NCI-H345 (cell line): ENCODE data around the gene DDN.

Experiments
- DNase-seq: peaks from one replicate; lab custom pipeline; 2025; lab: John Stamatoyannopoulos, UW

Gene DDN

DNA sequence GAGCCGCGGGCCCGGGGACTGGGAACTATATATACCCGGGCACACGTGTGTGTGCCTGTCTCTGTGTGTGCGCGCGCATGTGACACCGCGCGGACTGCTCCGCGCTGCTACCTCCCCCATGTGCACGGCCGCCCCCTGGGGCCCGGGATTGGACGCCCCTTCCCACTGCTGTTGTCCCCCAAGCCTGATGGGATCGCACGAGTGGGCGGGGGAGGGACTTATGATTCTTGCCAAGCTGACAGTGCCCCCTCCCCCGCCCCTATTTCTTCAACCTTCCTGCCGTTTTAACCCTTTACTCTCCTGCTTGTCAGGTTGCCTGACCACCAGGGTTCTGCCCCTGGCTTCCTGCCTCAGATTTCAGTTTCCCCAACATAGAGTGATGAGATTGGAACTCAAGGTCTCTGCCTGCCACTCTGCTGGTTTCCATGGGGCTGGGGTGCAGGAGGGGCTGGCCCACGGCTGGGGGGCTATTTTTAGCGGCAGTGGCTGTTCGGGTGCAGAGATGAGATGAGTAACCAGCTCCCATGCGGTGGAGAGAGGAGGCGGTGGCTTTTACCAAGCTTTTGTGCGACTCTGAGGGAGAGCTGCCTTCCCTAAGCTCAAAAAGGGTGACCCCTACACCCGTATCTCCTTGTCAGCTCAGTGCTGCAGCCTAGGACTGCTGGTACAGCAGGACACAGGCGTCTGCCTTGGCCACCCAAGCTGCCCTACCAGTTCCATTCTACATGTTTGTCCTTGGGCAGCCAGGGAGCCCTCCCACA lies at the start of gene DDN:
DDN (minus strand) TSS at position 5 of the 761 bp plus-strand sequence. CDS start 88 bp downstream, outside the sequence.
- no peak for DNase-seq

DNA sequence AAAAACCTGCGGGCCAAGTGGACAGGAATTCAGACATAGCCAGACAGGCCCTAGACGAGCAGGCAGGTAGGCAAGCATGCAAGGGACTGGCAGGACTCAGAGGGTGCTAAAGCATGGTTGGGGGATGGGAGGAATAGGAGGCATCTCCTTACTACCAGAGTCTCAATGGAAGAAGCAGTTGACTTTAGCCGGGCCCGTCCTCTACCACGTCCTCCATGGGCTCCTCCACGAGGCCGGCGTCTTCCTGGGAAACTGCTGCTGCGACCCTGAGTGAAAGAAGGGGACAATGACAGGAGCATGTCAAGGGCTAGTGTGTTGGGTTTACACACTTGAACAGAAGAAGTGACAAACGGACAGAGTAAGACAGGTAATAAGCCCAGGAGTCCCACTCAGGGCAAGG lies 49.8 kb upstream of the DDN start:
- DNase-seq = no peak

DNA sequence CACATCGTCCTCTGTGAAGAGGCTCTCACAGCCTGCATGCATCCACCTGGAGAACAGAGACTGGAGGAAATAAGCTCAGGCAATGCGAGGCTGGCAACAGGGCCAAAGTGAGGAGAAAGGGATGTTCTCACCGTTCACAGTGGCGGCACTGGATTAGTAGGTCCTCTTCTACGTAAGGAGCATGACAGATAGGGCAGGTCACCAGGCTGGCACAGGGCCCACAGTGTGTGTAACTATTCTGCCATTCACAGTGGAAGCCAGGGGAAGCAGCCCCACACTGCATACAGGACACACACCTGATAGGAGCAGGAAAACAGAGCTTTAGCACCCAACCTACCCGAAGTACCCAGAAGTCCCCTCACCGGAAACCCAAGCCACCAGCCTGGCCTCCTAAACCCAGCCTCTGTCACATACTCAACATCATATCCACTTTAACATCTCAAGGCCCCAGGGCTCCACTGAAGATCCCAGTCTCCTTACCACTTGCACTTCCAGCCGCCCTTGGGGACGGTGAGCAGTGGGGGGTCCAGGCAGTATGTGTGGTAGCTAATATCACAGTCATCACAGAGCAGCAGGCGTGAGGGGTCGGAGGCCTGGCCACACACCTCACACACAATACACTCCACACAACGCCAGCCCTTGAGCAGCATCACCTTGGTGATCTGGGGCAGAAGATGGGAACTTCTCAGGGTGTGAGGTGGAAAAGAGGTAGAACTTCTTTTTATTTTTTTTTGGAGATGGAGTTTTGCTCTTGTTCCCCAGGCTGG lies 47.1 kb upstream of the DDN start:
- no peak for DNase-seq

DNA sequence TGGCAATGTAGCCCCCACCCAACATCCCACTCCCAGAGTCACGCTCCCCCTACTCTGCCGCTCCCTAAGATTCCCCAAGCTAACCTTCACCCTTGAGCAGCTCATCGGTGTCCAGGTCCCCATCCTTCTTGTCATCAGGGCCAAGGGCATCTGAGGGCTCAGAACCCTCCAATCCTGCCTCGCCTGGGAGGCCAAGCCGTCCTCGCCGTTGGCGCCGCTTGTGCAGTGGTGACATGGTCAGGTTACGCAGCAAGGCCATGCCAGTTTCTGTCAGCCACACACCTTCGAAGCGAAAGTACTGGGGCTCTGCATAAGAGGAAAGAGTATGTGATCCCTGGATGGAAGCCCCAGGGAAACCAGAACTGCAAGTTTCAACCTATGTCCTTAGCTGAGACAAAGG lies 45.5 kb upstream of the DDN start:
- DNase-seq = no peak

DNA sequence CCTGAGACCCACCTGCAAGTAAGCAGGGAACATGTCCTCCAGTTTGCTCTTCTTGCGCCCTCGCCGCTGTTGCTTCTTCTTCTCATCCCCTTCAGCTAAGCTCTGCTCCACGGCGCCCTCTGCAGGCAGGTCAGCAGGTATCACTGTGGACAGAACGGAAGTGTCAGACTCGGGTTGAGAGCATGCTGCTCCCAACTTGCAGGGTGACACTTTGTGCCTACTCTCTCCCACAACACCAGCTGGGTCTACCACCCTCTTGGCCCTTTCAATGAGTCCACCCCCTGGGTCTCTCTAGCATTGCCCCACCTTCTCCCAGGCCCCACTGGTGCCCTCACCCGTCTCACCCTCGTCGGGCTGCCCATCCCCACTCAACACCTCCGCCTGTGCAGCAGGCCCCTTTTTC lies 44.7 kb upstream of the DDN start:
- DNase-seq = no peak

GRCh38 chr12:49043241-49043640 lies 44.1 kb upstream of the DDN start:
- no peak for DNase-seq

DNA sequence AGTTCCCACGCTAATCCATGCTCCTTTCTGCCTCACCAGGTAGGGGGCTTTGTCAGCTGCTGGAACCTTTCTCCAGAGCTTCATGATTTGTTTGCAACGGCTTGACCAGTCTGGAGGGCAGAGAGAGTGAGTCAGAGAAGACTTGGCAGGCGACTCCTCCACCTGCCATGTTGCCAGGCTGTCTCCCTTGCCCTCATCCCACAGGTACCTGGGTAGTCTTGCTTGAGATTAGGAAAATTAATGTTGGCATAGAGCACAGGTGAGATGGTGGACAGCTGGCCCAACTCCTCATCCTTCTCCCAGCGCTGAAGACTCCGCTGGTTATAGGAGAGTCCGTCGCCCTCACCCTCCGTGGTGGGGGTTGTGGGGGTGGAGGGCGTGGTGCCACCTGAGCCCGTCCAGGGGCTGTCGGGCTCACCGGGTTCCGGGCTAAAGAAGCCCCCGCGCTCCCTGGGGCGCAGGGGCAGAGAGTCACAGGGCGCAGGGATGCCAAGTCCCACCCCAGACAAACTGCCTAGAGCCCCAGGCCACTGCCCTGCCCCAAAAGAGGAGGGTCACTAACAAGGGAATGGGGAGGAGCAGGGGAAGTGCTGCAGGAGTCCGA lies 42.8 kb upstream of the DDN start:
- no peak for DNase-seq

DNA sequence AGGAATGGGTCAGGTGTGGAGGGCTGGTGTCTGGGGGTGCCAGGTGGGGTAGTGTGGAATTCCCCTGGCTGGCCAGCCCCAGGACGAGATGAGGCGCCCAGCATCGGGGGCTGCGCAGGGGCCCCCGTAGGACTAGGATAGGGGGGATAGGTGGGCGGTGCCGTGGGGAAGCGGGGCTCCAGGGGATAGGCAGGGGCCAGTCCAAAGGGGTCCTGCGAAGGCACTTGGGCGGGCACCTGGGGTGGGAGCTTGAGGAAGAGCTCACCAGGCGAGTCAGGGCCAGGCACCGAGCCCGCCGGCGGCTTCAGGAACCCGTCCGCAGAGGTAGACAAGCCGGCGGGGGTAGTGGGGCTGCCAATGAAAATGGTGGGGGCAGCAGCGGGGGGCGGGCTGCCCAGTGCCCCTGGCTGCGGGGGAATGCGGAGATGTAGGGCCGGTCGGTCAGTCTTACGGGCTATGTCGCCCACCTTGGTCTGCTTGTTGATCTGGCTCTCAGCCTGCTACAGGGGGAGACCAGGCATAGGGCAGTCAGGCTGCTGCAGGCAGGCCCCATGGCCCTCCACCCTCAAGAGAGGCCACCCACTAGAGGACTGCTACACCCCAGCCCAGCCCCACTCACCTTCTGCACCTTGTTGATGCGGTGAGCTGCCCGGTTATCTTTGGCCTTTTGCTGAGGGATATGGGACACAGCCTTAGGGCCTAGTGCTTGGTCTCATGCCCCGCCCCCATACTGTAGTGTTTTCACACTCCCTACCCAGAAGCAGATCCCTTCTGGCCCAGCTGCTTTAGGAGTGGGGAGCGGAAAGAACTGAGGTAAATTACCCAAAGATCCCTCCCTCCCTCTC lies 42.1 kb upstream of the DDN start:
- DNase-seq = no peak

- no peak for DNase-seq
Measured at GRCh38 chr12:49040364-49040855, 41.2 kb upstream of the DDN start.

- DNase-seq = no peak
Measured at GRCh38 chr12:49039421-49040363, 40.5 kb upstream of the DDN start.

DNA sequence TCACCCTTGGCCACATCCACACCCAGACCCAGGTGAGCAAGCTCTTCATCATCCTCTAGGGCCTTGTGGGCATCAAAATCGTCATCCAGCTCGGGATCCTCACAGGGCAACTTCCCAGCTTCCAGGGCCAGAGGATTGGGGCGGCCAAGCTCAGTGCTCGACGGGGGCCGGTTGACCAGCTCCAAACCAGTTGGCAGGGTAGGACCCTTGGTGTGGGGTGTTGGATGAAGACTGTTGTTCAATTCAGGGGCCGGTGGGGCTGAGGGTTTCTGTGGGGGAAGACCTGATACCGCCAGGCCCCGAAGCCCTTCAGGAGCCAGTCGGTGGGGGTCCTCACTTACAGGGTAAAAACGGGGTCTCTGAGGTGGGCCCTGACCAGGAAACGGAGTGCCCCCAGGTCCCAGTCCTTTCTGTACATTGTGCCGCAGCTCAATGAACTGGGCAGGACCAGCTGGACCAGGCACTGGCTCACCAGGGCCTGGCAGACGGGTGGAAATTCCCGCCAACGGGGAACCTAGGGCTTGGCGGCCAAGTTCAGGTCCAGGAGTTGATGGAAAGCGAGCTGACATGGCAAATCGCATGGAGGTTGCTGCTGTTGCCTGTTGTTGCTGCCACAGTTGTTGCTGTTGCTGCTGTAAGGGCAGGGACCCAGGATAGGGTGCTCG lies 39.2 kb upstream of the DDN start:
- DNase-seq = no peak

DNA sequence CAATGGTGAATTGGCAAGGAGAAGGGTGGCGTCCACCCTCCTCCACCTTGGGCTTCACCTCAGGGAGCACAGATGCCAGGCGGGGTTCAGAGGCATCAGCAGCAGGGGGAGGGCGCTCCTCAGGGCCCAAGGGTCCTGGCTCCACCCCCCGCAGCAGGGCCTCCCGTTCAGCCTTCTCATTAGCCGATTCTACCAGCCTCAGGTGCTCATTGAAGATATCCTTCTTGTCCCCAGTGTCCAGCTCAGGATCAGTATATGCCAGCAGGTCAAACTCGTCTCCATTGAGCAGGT lies 38.7 kb upstream of the DDN start:
- no peak for DNase-seq

DNA sequence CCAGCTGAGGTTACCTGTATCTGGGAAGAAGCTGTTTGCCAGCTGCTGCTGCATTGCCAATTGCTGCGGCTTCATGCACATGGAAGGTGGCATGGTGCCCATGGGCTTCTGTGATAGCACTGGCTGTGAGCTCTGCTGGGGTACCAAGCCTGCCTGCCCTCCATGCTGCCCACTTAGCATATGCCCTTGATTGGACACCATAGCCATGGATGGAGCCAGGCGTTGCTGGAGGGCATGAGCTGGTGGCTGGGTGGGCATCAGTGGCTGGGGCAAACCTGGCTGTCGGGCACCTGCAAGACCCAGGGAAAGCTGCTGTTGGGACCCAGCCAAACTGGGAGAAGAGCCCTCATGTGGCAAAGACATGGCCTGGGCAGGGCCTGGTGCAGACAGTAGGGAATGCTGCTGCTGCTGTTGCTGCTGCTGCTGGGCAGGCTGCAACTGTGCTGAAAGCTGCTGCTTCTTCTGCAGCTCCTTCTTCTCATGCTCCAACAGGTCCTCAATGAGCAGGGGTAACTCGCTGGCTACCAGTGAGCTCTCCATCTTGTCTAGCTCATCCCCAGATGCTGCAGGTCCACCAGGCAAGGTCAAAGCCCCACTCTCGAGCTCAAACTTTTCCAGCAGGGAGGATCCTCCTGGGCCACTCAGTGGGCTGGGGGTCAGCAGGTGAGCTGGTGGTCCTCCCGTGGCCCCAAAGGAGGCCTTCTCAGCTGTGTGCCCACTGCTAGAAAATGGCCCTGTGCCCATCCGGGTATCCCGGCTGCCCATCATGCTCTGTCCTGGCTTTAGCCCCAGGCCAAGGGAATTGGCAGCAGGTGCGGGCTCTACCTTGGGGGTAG lies 38.2 kb upstream of the DDN start:
- no peak for DNase-seq

GRCh38 chr12:49036029-49036428 lies 36.9 kb upstream of the DDN start:
- no peak for DNase-seq

- no peak for DNase-seq
Measured at GRCh38 chr12:49034286-49034622, 35.1 kb upstream of the DDN start.

DNA sequence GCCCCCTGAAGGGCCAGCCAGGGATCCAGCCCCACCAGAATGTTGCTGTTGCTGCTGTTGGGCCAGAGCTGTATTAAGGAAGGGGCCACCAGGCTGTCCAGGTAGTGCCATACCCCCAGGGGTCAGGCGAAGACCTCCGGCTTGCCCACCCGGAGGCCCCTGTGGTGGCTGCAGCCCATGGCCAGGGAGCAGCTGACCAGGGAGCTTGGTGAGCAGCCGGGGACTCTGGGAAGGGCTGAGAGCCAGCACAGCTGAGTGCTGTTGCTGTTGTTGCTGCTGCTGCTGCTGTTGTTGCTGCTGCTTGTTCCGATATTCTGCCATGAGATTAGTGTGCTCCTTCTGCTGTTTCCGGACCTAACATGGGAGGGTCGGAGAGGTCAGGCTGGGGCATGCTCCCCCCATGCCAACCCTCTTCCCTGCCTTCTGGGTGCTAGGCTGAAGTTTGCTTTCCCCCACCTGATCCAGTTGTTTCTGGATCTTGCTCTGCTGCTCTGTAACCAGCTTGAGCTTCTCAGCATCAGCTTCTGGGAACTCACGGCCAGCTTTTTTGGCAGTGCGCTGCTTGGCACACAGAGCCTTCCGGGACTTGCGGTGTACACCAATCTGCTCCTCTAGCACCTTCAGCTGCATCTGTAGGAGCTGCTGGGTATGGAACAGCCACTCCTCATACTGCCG lies 34.6 kb upstream of the DDN start:
- no peak for DNase-seq

DNA sequence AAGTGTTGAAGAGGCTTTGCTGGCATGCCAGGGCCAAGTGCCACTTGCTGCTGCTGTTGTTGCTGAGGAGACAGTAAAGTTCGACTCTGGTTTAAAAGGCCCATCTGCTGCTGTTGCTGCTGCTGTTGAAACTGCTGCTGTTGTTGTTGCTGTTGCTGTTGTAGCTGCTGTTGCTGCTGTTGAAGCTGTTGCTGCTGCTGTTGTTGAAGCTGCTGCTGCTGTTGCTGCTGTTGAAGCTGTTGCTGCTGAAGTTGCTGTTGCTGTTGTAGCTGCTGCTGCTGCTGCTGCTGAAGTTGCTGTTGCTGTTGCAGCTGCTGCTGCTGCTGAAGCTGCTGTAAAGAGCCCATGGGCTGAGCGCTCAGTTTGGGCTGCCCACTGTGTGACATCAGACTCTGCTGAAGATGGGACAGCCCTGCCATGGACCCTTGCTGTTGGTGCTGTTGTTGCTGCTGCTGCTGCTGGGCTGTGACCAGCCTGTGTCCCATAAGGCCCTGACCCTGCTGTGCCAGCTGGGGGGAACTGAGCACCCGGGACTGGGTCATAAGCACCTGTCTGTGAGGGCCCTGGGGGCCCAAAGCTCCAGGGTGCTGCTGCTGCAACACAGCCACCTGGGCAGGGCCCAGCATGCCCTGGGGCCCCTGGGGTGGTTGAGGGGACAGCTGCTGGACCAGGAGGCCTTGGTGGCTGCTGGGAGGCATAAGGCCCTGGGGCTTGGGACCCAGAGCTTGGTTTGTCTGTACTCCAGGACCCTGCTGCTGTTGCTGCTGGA lies 33.7 kb upstream of the DDN start:
- DNase-seq = no peak

DNA sequence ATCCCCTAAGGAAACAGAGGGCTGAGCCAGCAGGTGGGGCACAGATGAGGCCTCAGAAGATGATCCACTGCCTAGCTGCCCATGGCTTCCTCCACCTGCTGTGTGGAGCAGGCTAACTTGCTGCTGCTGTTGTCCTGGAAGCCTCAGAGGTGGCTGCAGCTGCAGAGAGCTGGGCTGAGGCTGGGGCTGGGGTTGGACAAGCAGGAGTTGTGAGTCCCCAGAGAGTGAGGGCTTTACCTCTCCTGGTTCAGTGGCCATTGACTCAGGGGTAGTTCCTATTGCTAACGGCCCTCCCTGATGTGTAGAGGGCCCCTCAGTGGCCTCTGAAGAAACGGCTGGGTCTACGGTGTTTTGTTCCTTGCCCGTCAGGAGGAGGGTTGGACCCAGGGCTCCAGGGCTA lies 33.1 kb upstream of the DDN start:
- no peak for DNase-seq
